ENCODE data around the gene QRSL1.

Gene QRSL1

DNA sequence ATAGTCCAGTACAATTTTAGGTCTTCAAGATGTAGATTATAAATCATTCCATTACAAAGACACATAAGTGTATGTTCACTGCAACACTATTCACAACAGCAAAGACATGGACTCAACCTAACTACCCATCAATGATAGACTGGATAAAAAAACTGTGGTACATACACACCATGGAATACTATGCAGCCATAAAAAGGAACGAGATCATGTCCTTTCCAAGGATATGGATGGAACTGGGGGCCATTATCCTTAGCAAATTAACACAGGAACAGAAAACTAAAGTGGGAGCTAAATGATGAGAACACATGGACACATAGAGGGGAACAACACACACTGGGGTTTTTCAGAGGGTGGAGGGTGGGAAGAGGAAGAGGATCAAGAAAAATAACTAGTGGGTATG lies 6.3 kb upstream of the QRSL1 start:
- no peak for DNase-seq

GRCh38 chr6:106626485-106626884 lies 2.9 kb upstream of the QRSL1 start:
- DNase-seq = peak; percentile 51

GRCh38 chr6:106627760-106628159 lies 1.6 kb upstream of the QRSL1 start:
- DNase-seq = peak; percentile 40

DNA sequence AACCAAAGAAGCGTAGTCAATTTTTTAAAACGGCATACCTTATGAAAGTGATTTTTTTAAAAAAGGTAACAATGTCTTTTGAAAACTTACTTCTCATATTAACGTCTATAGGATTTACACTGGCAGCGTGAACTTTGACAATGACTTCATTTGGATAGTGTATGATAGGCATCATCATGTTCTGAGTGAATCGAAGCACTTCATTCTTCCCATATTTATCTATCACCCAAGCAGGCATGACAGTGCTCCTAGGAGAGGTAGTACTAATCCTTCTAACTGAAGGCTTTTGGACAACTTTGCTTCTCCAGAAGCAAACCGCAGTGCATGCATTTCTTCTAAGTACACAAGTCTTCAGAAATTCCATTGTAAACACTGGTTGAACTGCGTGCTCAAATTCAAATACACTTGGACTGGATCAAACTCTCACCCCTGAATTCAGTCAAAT lies 698 bp upstream of the QRSL1 start:
- DNase-seq = no peak

- no peak for DNase-seq
Observed at GRCh38 chr6:106629859-106630163, 433 bp downstream of the QRSL1 start.

- DNase-seq = peak; percentile 56
Observed at GRCh38 chr6:106630366-106630765, 988 bp downstream of the QRSL1 start.

DNA sequence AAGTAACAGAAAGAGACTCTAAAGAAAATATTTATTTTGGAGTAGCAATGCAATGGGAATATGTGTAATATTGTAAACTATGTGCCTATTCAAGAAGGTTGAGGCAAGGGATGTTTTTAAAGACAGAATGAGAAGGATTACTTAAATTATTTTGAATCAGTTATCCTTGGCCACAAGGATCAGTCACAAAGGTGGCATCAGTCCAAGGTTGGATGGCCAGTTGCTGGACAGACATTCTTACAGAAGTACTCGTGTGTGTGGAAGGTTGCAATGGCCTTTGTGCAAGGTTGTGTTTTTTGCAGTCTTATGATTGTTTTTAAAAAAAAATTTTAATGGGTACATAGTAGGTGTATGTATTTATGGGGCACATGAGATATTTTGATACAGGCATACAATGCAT lies 2.0 kb downstream of the QRSL1 start:
- DNase-seq = peak; percentile 12

DNA sequence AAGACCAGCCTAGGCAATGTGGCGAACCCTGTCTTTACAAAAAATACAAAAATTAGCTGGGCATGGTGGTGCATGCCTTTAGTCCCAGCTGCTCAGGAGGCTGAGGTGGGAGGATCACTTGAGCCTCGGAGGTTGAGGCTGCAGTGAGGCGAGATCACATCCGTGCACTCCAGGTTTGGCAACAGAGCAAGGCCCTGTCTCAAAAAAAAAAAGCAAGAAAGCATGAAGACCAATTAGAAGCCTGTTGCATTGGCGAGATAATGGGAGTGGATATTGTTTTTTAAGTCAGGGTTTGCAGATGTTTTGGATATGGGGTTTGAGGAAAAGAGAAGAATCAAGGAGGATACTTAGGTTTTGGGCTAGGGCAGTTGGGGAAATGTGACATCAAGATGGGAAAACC lies 5.2 kb downstream of the QRSL1 start:
- no peak for DNase-seq

GRCh38 chr6:106637051-106637716 lies 7.8 kb downstream of the QRSL1 start:
- DNase-seq = no peak

DNA sequence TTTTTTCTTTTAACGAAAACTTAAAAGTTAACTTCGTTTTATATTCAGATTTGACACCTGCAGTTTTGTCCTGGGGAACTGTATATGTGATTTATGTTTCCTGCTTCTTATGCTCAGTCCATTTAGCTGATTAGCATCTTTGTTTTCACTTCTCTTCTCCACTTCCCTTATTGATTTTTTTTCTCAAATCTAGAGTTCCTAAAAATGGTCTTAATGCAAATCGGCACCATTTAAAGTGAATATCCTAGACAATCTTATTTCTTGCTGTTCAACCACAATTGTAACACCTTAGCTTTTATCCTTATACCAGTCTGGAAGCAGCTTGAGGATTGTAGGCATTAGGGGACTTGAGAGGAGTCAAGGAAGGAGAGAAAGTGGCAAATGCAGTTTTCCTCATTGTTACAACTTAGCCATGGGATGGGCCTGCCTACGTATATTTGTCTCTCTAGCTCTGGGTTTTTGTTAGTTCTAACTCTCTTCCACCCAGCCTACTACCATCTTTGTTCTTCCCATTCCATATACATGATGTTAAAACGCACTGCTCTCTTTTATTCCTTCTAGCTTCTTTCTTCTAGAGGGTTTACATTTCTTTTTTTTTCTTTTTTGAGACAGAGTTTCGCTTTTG lies 8.5 kb downstream of the QRSL1 start:
- DNase-seq = no peak

DNA sequence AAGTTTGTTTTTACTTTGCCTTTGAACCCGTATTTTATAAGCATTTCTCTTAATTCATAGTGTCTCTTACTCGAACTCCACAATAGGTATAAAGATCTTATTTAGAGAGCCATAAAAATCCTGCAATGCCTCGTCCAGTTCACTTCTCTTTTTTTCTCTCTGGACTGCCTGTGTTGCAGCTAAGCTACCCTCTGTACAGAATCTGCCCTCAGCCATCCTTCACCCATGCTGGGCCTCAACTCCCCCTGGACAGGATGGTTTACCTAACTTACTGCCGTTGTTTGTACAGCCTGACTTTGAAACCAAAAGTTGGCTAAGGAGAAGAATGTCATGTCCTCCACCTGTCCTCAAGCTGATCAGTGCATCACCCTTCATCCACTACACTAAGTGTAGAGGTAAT lies 10.4 kb downstream of the QRSL1 start:
- DNase-seq = no peak

- no peak for DNase-seq
Observed at GRCh38 chr6:106642476-106642875, 13.1 kb downstream of the QRSL1 start.

GRCh38 chr6:106643061-106643460 lies 13.7 kb downstream of the QRSL1 start:
- DNase-seq = no peak

DNA sequence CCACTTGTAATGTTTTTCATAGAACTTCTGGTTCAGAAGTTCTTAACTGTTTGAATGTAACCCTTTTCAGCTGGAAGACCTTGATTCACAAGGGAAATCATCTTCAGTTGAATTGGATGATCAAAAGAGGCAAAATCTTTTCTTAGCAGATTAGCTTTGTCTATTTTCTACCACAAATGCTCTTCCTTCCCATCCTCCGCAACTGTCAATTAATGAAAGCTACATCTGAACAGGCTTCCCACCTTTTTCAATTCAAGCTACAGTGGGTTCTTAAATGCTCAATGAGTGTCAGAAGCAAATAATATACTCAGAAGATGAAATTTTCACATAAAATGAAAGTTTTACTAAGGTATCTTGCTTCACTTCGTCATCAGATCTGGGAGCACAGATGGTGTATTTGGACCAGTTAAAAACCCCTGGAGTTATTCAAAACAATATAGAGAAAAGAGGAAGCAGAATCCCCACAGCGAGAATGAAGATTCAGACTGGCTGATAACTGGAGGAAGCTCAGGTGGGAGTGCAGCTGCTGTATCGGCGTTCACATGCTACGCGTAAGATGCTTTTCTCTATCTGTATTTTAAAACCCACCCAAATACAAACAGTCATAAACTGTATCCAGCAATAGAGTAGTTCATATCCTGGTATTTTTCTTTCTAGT lies 19.4 kb downstream of the QRSL1 start:
- DNase-seq = no peak

GRCh38 chr6:106658469-106658868 lies 29.1 kb downstream of the QRSL1 start:
- no peak for DNase-seq

GRCh38 chr6:106659859-106660258 lies 30.5 kb downstream of the QRSL1 start:
- no peak for DNase-seq

GRCh38 chr6:106662458-106662857 lies 33.1 kb downstream of the QRSL1 start:
- no peak for DNase-seq

GRCh38 chr6:106666282-106667021 lies 37.1 kb downstream of the QRSL1 start:
- DNase-seq = no peak

DNA sequence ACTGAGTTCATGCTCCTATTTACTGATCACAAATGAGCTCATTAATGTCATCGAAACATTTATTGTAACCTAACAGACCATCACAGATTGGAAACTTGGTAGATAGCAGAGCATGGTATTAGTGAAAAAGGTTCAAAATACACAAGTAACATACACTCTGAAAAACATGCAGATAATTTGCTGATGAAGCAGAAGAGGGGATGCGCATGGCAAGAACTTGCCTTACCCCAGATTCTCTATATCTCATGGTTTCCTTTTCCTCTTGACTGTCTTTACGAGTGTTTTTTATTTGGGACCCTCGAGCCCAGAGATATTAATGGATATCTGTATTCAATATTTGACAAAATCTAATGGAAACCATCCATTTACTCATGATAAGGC lies 37.6 kb downstream of the QRSL1 start:
- no peak for DNase-seq

- DNase-seq = no peak
Observed at GRCh38 chr6:106670236-106670635, 40.9 kb downstream of the QRSL1 start.

DNA sequence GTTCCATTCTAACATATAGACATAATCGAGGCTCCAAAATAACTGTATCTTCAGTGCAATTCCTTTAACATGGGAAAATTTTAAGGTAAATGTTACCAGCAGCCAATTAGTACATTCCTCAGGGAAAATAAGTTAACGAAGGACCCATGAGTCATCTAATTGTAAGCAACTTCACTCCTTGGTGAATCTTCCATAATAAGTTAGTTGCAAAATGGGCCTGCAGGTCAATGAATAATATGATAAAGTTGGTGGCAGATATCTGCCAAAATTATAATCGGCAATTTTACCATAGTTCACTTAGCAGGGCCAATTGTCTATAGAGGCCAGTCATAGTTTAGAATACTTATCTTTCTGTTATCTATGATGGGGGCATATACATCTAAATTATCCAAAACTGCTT lies 42.3 kb downstream of the QRSL1 start:
- DNase-seq = no peak

- no peak for DNase-seq
Observed at GRCh38 chr6:106674541-106675229, 45.3 kb downstream of the QRSL1 start.

GRCh38 chr6:106677282-106677681 lies 47.9 kb downstream of the QRSL1 start:
- no peak for DNase-seq

Data from NCI-H2029 treated with DMSO at 0.1 percent for 48 hours (cell line).